IMR-90 (cell line): ENCODE measurements around the gene RAPH1. TPM values are rescaled to one million over a fixed set of nuclear protein-coding genes. Genes with fewer than 3 reads are reported as not detected.

Source experiments
- ATAC-seq: fragments of 200-7000 bp; cut with Tn5 transposase; 2 replicates; pipeline ENCODE4 v1.9.1; 2020; ENCODE audit warnings: low read depth, mild to moderate bottlenecking, moderate library complexity
- BruUV-seq: library from RNA; stranded (reverse); fragments of 400-500 nt; replicated peaks from 2 replicates; lab custom pipeline; 2021; lab: Mats Ljungman, UMichigan
- CTCF ChIA-PET: fragments of 300-600 bp; formaldehyde crosslinking; extraction: SDS; loops from one replicate; lab custom pipeline; 2021; ENCODE audit warnings: antibody characterized with exemption; lab: Yijun Ruan, JAX
- POLR2A ChIA-PET: fragments of 300-600 bp; sonication (Branson Sonifier 250); formaldehyde crosslinking; loops from one replicate; lab custom pipeline; 2022; ENCODE audit warnings: antibody characterized with exemption; ENCODE audit not compliant: unreplicated experiment; lab: Charles Lee
- DNase-seq: peaks from one replicate; pipeline ENCODE4 v3.0.0; 2013
- H2AFZ ChIP-seq: replicated peaks from 2 replicates; pipeline ENCODE3; 2013; ENCODE audit warnings: low read length, mild to moderate bottlenecking; ENCODE audit not compliant: poor library complexity
- H2AK5ac ChIP-seq: 2 replicates; pipeline ENCODE4 v1.6.1; 2013; ENCODE audit warnings: low read depth, low read length, inconsistent platforms
- H2AK9ac ChIP-seq: replicated peaks from 2 replicates; pipeline ENCODE3; 2013; ENCODE audit warnings: mild to moderate bottlenecking, low read depth, low read length, moderate library complexity; ENCODE audit not compliant: poor library complexity
- H2BK120ac ChIP-seq: 2 replicates; pipeline ENCODE4 v1.6.1; 2013; ENCODE audit warnings: low read depth, low read length, inconsistent platforms
- H2BK15ac ChIP-seq: 3 replicates; pipeline ENCODE4 v1.6.1; 2013; ENCODE audit warnings: low read depth, low read length, inconsistent platforms
- H2BK20ac ChIP-seq: 2 replicates; pipeline ENCODE4 v1.6.1; 2013; ENCODE audit warnings: low read depth, mild to moderate bottlenecking, inconsistent platforms, low read length, moderate library complexity
- H2BK5ac ChIP-seq: 2 replicates; pipeline ENCODE4 v1.6.1; 2013; ENCODE audit warnings: mild to moderate bottlenecking, low read depth, low read length, inconsistent platforms; ENCODE audit not compliant: poor library complexity, severe bottlenecking
- H3K14ac ChIP-seq: replicated peaks from 2 replicates; pipeline ENCODE4 v1.6.1; 2013; ENCODE audit warnings: low read depth, low read length, inconsistent platforms
- H3K18ac ChIP-seq: 2 replicates; pipeline ENCODE4 v1.6.1; 2013; ENCODE audit warnings: low read depth, low read length, control low read depth
- H3K23ac ChIP-seq: 2 replicates; pipeline ENCODE4 v1.6.1; 2013; ENCODE audit warnings: low read depth, low read length, inconsistent platforms
- H3K27ac ChIP-seq: 2 replicates; pipeline ENCODE4 v1.5.1; 2013; ENCODE audit warnings: mild to moderate bottlenecking, control low read depth, low read length; ENCODE audit not compliant: insufficient read depth
- H3K27me3 ChIP-seq: 2 replicates; pipeline ENCODE4 v1.6.1; 2013; ENCODE audit warnings: low read length; ENCODE audit not compliant: control insufficient read depth, insufficient read depth
- H3K36me3 ChIP-seq: 2 replicates; pipeline ENCODE4 v1.6.1; 2013; ENCODE audit warnings: low read length, mixed read lengths; ENCODE audit not compliant: control insufficient read depth, insufficient read depth
- H3K4ac ChIP-seq: 2 replicates; pipeline ENCODE4 v1.6.1; 2013; ENCODE audit warnings: low read depth, low read length, inconsistent platforms
- H3K4me1 ChIP-seq: 2 replicates; pipeline ENCODE4 v1.6.1; 2013; ENCODE audit warnings: low read length, mixed read lengths; ENCODE audit not compliant: control insufficient read depth, insufficient read depth
- H3K4me2 ChIP-seq: 2 replicates; pipeline ENCODE4 v1.6.1; 2013; ENCODE audit warnings: low read depth, mild to moderate bottlenecking, control low read depth, low read length, moderate library complexity
- H3K4me3 ChIP-seq: 2 replicates; pipeline ENCODE4 v1.5.1; 2013; ENCODE audit warnings: low read depth, mild to moderate bottlenecking, control low read depth, low read length, moderate library complexity; ENCODE audit not compliant: insufficient read depth
- H3K56ac ChIP-seq: 2 replicates; pipeline ENCODE4 v1.6.1; 2013; ENCODE audit warnings: low read length, inconsistent platforms; ENCODE audit not compliant: insufficient read depth; ENCODE audit errors: extremely low read depth
- H3K79me1 ChIP-seq, 2 experiments: 2 replicates each; pipeline ENCODE4 v1.6.1; 2013; ENCODE audit warnings: low read length in 2 of 2, inconsistent platforms in 1 of 2, low read depth in 1 of 2
- H3K9ac ChIP-seq: 2 replicates; pipeline ENCODE4 v1.6.1; 2013; ENCODE audit warnings: low read depth, low read length, control low read depth
- H3K9me1 ChIP-seq: 2 replicates; pipeline ENCODE4 v1.6.1; 2013; ENCODE audit warnings: low read length, inconsistent platforms; ENCODE audit not compliant: insufficient read depth
- H3K9me3 ChIP-seq: 2 replicates; pipeline ENCODE4 v1.6.1; 2013; ENCODE audit warnings: low read length; ENCODE audit not compliant: control insufficient read depth, insufficient read depth
- H4K20me1 ChIP-seq: 2 replicates; pipeline ENCODE4 v1.6.1; 2013; ENCODE audit warnings: low read length, inconsistent platforms; ENCODE audit not compliant: insufficient read depth
- H4K5ac ChIP-seq: 2 replicates; pipeline ENCODE4 v1.6.1; 2013; ENCODE audit warnings: mild to moderate bottlenecking, low read depth, low read length, control low read depth
- H4K8ac ChIP-seq, 2 experiments: 2 replicates each; pipeline ENCODE4 v1.6.1; 2013; ENCODE audit warnings: low read depth in 2 of 2, low read length in 2 of 2, control low read depth in 1 of 2, inconsistent platforms in 1 of 2
- H4K91ac ChIP-seq: 2 replicates; pipeline ENCODE4 v1.6.1; 2013; ENCODE audit warnings: low read depth, low read length, inconsistent platforms; ENCODE audit not compliant: insufficient read depth
- BHLHE40 ChIP-seq: fragments of 150-350 bp; IDR thresholded peaks from 2 replicates; pipeline ENCODE4 v1.6.1; 2016; ENCODE audit warnings: mild to moderate bottlenecking, low read depth, low read length
- CEBPB ChIP-seq: IDR thresholded peaks from 2 replicates; pipeline ENCODE4 v1.6.1; 2012; ENCODE audit warnings: low read depth, low read length, improper control_type of control experiment
- CTCF ChIP-seq: conservative IDR thresholded peaks from 2 replicates; pipeline ENCODE4 v1.5.1; 2012; ENCODE audit warnings: mild to moderate bottlenecking, low read depth, low read length, improper control_type of control experiment
- ELK1 ChIP-seq: fragments of 150-350 bp; IDR thresholded peaks from 2 replicates; pipeline ENCODE4 v1.6.1; 2016; ENCODE audit warnings: low read depth, mild to moderate bottlenecking, low read length, moderate library complexity, borderline replicate concordance
- FOS ChIP-seq: fragments of 150-350 bp; IDR thresholded peaks from 2 replicates; pipeline ENCODE4 v1.6.1; 2016; ENCODE audit warnings: low read depth, low read length
- MAFK ChIP-seq: IDR thresholded peaks from 2 replicates; pipeline ENCODE4 v1.6.1; 2012; ENCODE audit warnings: low read depth, low read length, improper control_type of control experiment
- MXI1 ChIP-seq: IDR thresholded peaks from 2 replicates; pipeline ENCODE4 v1.6.1; 2012; ENCODE audit warnings: low read depth, mild to moderate bottlenecking, low read length, moderate library complexity, borderline replicate concordance
- NFE2L2 ChIP-seq: fragments of 150-350 bp; IDR thresholded peaks from 2 replicates; pipeline ENCODE4 v1.6.1; 2016; ENCODE audit warnings: low read depth, mild to moderate bottlenecking, low read length
- POLR2A ChIP-seq: IDR thresholded peaks from 2 replicates; pipeline ENCODE4 v1.6.1; 2012; ENCODE audit warnings: mild to moderate bottlenecking, low read depth, low read length
- RAD21 ChIP-seq: IDR thresholded peaks from 2 replicates; pipeline ENCODE4 v1.6.1; 2012; ENCODE audit warnings: low read length, improper control_type of control experiment
- RCOR1 ChIP-seq: IDR thresholded peaks from 2 replicates; pipeline ENCODE4 v1.6.1; 2012; ENCODE audit warnings: mild to moderate bottlenecking, low read length, improper control_type of control experiment; ENCODE audit not compliant: insufficient replicate concordance
- RFX5 ChIP-seq: IDR thresholded peaks from 2 replicates; pipeline ENCODE4 v1.8.0; 2012; ENCODE audit warnings: low read depth, mild to moderate bottlenecking, low read length, moderate library complexity
- SMC3 ChIP-seq: fragments of 150-350 bp; IDR thresholded peaks from 2 replicates; pipeline ENCODE4 v1.6.1; 2016; ENCODE audit warnings: low read depth, mild to moderate bottlenecking, antibody characterized with exemption, low read length, moderate library complexity
- USF2 ChIP-seq: fragments of 150-350 bp; IDR thresholded peaks from 2 replicates; pipeline ENCODE4 v1.6.1; 2017; ENCODE audit warnings: mild to moderate bottlenecking, antibody characterized with exemption, low read length, low read depth
- WGBS, 2 experiments: methylation state at CpG; one replicate each; pipeline versions ENCODE4 v1.1.5 to v1.1.7; 2013; ENCODE audit warnings: missing lambda C conversion rate in 2 of 2; ENCODE audit not compliant: insufficient read length in 1 of 2; ENCODE audit errors: extremely low coverage in 2 of 2; 5-methylcytosine and 5-hydroxymethylcytosine counted together
- dilution Hi-C: fragments of 300-500 bp; cut with HindIII; formaldehyde crosslinking; loops from one replicate; pipeline ENCODE4 v1.14.3; 2018; ENCODE audit warnings: low sequenced_read_pairs; ENCODE audit not compliant: unreplicated experiment
- in situ Hi-C: fragments of 300-500 bp; cut with MboI; formaldehyde crosslinking; loops from 3 replicates; pipeline ENCODE4 v1.14.3; 2019; ENCODE audit warnings: low sequenced_read_pairs, inconsistent platforms, mixed read lengths
- intact Hi-C: fragments of 100-400 bp; cut with micrococcal nuclease; formaldehyde crosslinking; loops from 2 replicates; pipeline ENCODE4 v1.10.0; 2022
- polyA plus RNA-seq, 3 experiments: library from polyadenylated mRNA; depleted of rRNA; stranded (reverse); fragments of >200 nt; gene quantifications; 2 replicates each; pipeline ENCODE4 v1.2.3, GENCODE V29; 2012; ENCODE audit warnings: low replicate concordance in 1 of 3
- total RNA-seq: library from RNA; depleted of rRNA; stranded (reverse); fragments of >200 nt; gene quantifications from 2 replicates; pipeline ENCODE4 v1.2.3, GENCODE V29; 2012

The RAPH1 gene
- total and polyA plus RNA-seq, 2 of the 4 experiments (the other 2 are of a cell fraction): 7.5 to 15.1 TPM

GRCh38 chr2:203471323-203471722 lies 63.8 kb downstream of the RAPH1 start:
- dilution Hi-C loops: no loop called here
- Histone ChIP-seq H3K4ac (no peak overlapping the region), H3K14ac (no peak overlapping the region), H3K23ac (no peak overlapping the region), H2BK15ac (no peak overlapping the region), H4K20me1 (no peaks in the 10 kb centered on the region), H3K36me3 (0 out of 2 replicates have a peak, but pooled peaks cover 1% of the 10 kb centered on the region), H3K27ac (no peak overlapping the region), H3K9ac (no peak overlapping the region), H2AK9ac (no peak overlapping the region), H3K4me3 (no peak overlapping the region), H3K9me1 (peaks cover 3% of the 10 kb centered on the region; the same call in 1 of the 2 replicates), H2AK5ac (no peak overlapping the region), H3K18ac (no peak overlapping the region), H2BK5ac (no peak overlapping the region), H4K91ac (no peak overlapping the region), H4K5ac (no peak overlapping the region), H3K4me1 (no peaks in the 10 kb centered on the region), H2AFZ (no peak overlapping the region), H3K4me2 (no peak overlapping the region), H2BK20ac (no peak overlapping the region), H2BK120ac (no peak overlapping the region), H4K8ac (no peak overlapping the region), H3K56ac (no peak overlapping the region), H3K79me1 (peaks cover 16 to 20% of the 10 kb centered on the region in 2 experiments; a peak in 3 of 4 replicates), H3K27me3 (no peaks in the 10 kb centered on the region), H3K9me3 (no peaks in the 10 kb centered on the region)
- CTCF ChIA-PET: no interaction called here
- ATAC-seq (no peak), DNase-seq (no peak)
- intact Hi-C loops: no loop called here
- TF ChIP-seq FOS: no peak
- TF ChIP-seq RFX5: no peak
- TF ChIP-seq SMC3: no peak
- TF ChIP-seq BHLHE40: no peak
- TF ChIP-seq USF2: no peak
- no peak for TF ChIP-seq ELK1
- no peak for TF ChIP-seq MAFK
- no peak for TF ChIP-seq RCOR1
- no peak for TF ChIP-seq RAD21
- no peak for TF ChIP-seq CEBPB
- TF ChIP-seq CTCF: no peak
- no peak for TF ChIP-seq NFE2L2
- no peak for TF ChIP-seq MXI1
- TF ChIP-seq POLR2A: no peak
- BruUV-seq: no TSS peak
- in situ Hi-C loops: no loop called here
- POLR2A ChIA-PET: no interaction called here
- WGBS, 2 experiments: 75% methylated on average over 1 of the region's 5 CpGs; no CpG with 5 or more reads in 1 of the 2 experiments
